GM12878 (cell line): ENCODE measurements around the gene EFHD2. TPM values are rescaled to one million over a fixed set of nuclear protein-coding genes. Genes with fewer than 3 reads are reported as not detected.
A peak's percentile ranks its signal among the peaks of the same experiment; 100 is the strongest.

Experiments
- ATAC-seq: fragments of 200-7000 bp; cut with Tn5 transposase; 3 replicates; pipeline ENCODE4 v1.9.1; 2020; ENCODE audit warnings: mild to moderate bottlenecking, moderate library complexity
- BruUV-seq: library from RNA; stranded (reverse); fragments of 400-500 nt; replicated peaks from 2 replicates; lab custom pipeline; 2021; lab: Mats Ljungman, UMichigan
- CTCF ChIA-PET: fragments of 300-600 bp; sonication (Branson Sonifier 250); formaldehyde crosslinking; extraction: SDS; loops from one replicate; lab custom pipeline; 2021; ENCODE audit warnings: inconsistent platforms; lab: Yijun Ruan, JAX
- POLR2A ChIA-PET: fragments of 350-600 bp; formaldehyde crosslinking; extraction: SDS; loops from one replicate; lab custom pipeline; 2021; ENCODE audit warnings: inconsistent platforms; lab: Charles Lee
- RAD21 ChIA-PET: fragments of 300-600 bp; sonication (Branson Sonifier 250); formaldehyde crosslinking; loops from one replicate; lab custom pipeline; 2023; ENCODE audit warnings: antibody characterized with exemption; ENCODE audit not compliant: unreplicated experiment; lab: Charles Lee
- SMC1A ChIA-PET: fragments of 300-600 bp; sonication (Branson Sonifier 250); formaldehyde crosslinking; loops from one replicate; lab custom pipeline; 2023; ENCODE audit not compliant: unreplicated experiment, uncharacterized antibody; lab: Charles Lee
- DNase-seq: peaks from one replicate; pipeline ENCODE4 v3.0.0-alpha.2; 2011; ENCODE audit warnings: low read depth, low spot score
- FAIRE-seq: peaks from 3 replicates; lab custom pipeline; 2011; peaks lifted over from hg19 to GRCh38; lab: Jason Lieb, UNC
- H2AFZ ChIP-seq: 2 replicates; pipeline ENCODE4 v1.6.0; 2011; ENCODE audit warnings: low read depth, low read length, control low read depth; ENCODE audit not compliant: control insufficient read depth
- H3K27ac ChIP-seq: 2 replicates; pipeline ENCODE4 v1.5.1; 2011; ENCODE audit warnings: control low read depth; ENCODE audit not compliant: control insufficient read depth, insufficient read depth
- H3K27me3 ChIP-seq, 2 experiments: replicated peaks in 1 of 2; 2 replicates each; pipeline versions ENCODE4 v1.6.0 to v1.6.1; 2011; ENCODE audit warnings: low read length in 1 of 2; ENCODE audit not compliant: control insufficient read depth in 2 of 2, insufficient read depth in 2 of 2
- H3K36me3 ChIP-seq, 2 experiments: 2 replicates each; pipeline ENCODE4 v1.5.1; 2011; ENCODE audit warnings: low read length in 1 of 2; ENCODE audit not compliant: control insufficient read depth in 2 of 2, insufficient read depth in 2 of 2
- H3K4me1 ChIP-seq: 2 replicates; pipeline ENCODE4 v1.6.1; 2011; ENCODE audit warnings: mild to moderate bottlenecking, low read length, moderate library complexity, mixed read lengths; ENCODE audit not compliant: control insufficient read depth, insufficient read depth
- H3K4me2 ChIP-seq: 2 replicates; pipeline ENCODE4 v1.6.0; 2011; ENCODE audit warnings: control low read depth; ENCODE audit not compliant: control insufficient read depth, insufficient read depth
- H3K4me3 ChIP-seq: fragments of 200-600 bp; sonication (generic); 2 replicates; pipeline ENCODE4 v1.5.1; 2016
- H3K79me2 ChIP-seq: 2 replicates; pipeline ENCODE4 v1.6.0; 2011; ENCODE audit warnings: low read length; ENCODE audit not compliant: control insufficient read depth, insufficient read depth
- H3K9ac ChIP-seq: 2 replicates; pipeline ENCODE4 v1.8.0; 2011; ENCODE audit warnings: low read length, control low read depth, mixed read lengths; ENCODE audit not compliant: control insufficient read depth, insufficient read depth
- H3K9me3 ChIP-seq: replicated peaks from 3 replicates; pipeline ENCODE4 v1.5.1; 2011; ENCODE audit warnings: mild to moderate bottlenecking, low read length; ENCODE audit not compliant: control insufficient read depth, insufficient read depth
- H4K20me1 ChIP-seq: 2 replicates; pipeline ENCODE4 v1.6.0; 2011; ENCODE audit not compliant: control insufficient read depth, insufficient read depth
- BHLHE40 ChIP-seq, 2 experiments: fragments of 450-650 bp in 1 of 2; IDR thresholded peaks; 2 replicates each; pipeline ENCODE4 v1.6.1; 2011 to 2017; ENCODE audit warnings: low read depth in 2 of 2, borderline replicate concordance in 1 of 2, improper control_type of control experiment in 1 of 2, low read length in 1 of 2, mild to moderate bottlenecking in 1 of 2
- JUNB ChIP-seq: IDR thresholded peaks from 2 replicates; pipeline ENCODE4 v1.6.1; 2016; ENCODE audit warnings: antibody characterized with exemption, mild to moderate bottlenecking
- KDM1A ChIP-seq: fragments of 200-600 bp; sonication (generic); IDR thresholded peaks from 2 replicates; pipeline ENCODE4 v1.6.1; 2016; ENCODE audit warnings: borderline replicate concordance
- KLF5 ChIP-seq: fragments of 450-650 bp; IDR thresholded peaks from 2 replicates; pipeline ENCODE4 v1.6.1; 2014; ENCODE audit warnings: mild to moderate bottlenecking; ENCODE audit not compliant: partially characterized antibody
- NFYA ChIP-seq: IDR thresholded peaks from 2 replicates; pipeline ENCODE4 v1.6.1; 2011; ENCODE audit warnings: low read depth, mild to moderate bottlenecking, low read length, improper control_type of control experiment, borderline replicate concordance
- NR2F1 ChIP-seq: fragments of 450-650 bp; conservative IDR thresholded peaks from 2 replicates; pipeline ENCODE4 v1.6.1; 2017; ENCODE audit warnings: mild to moderate bottlenecking
- TARDBP ChIP-seq: IDR thresholded peaks from 2 replicates; pipeline ENCODE4 v1.6.1; 2016; ENCODE audit warnings: borderline replicate concordance
- YY1 ChIP-seq: IDR thresholded peaks from 2 replicates; pipeline ENCODE4 v1.6.1; 2011; ENCODE audit warnings: low read depth, mild to moderate bottlenecking, low read length
- WGBS: methylation state at CpG from one replicate; pipeline ENCODE4 v1.1.6; 2016; ENCODE audit warnings: low lambda C conversion rate; ENCODE audit not compliant: insufficient replicate concordance, insufficient coverage; ENCODE audit errors: missing lambda C conversion rate; 5-methylcytosine and 5-hydroxymethylcytosine counted together
- in situ Hi-C: fragments of 300-500 bp; cut with MboI; formaldehyde crosslinking; loops from 9 replicates; pipeline ENCODE4 v1.14.3; 2018; ENCODE audit warnings: mixed read lengths
- intact Hi-C: fragments of 100-400 bp; cut with micrococcal nuclease; formaldehyde crosslinking; loops from one replicate; pipeline ENCODE4 v1.14.2; 2022; ENCODE audit not compliant: unreplicated experiment
- polyA plus RNA-seq, 11 experiments: library from polyadenylated mRNA; depleted of rRNA in 4 of 11; unstranded in 6 of 11; stranded (reverse) in 5 of 11; fragments of >200 nt; fragmentation: Nextera tagmentation in 4 of 11; fragmentation: Illumina TruSeq in 1 of 11; extraction: Ambion mirVana in 4 of 11; extraction: Trizol in 1 of 11; gene quantifications; 1 replicate in 1 of 11; 2 replicates in 10 of 11; pipeline versions ENCODE4 v1.2.1 to v1.2.3, GENCODE V29; 2011 to 2016; ENCODE audit warnings: inconsistent platforms in 2 of 11, missing spikeins in 2 of 11, low read depth in 1 of 11
- total RNA-seq, 4 experiments: library from RNA; depleted of rRNA in 3 of 4; stranded (reverse); fragments of >200 nt in 3 of 4; fragmentation: Illumina TruSeq in 1 of 4; extraction: Trizol in 1 of 4; gene quantifications; 2 replicates each; pipeline versions ENCODE4 v1.2.1 to v1.2.3, GENCODE V29; 2013 to 2021
- TF ChIP-seq, protein P1 (sequence below): fragments of 450-650 bp; formaldehyde crosslinking; IDR thresholded peaks from 2 replicates; pipeline ENCODE4 v1.5.0; 2022; ENCODE audit warnings: mild to moderate bottlenecking, missing genetic modification characterization
- TF ChIP-seq, protein P2 (sequence below): IDR thresholded peaks from 2 replicates; pipeline ENCODE4 v1.6.1; 2011; ENCODE audit warnings: borderline replicate concordance, low read depth, mild to moderate bottlenecking, moderate library complexity, mixed read lengths, low read length; ENCODE audit not compliant: insufficient read depth; ENCODE audit errors: extremely low read length
- TF ChIP-seq, protein P3 (sequence below): fragments of 450-650 bp; conservative IDR thresholded peaks from 2 replicates; pipeline ENCODE4 v1.6.1; 2017; ENCODE audit warnings: mild to moderate bottlenecking, moderate library complexity
- TF ChIP-seq, protein P4 (sequence below): fragments of 450-650 bp; IDR thresholded peaks from 2 replicates; pipeline ENCODE4 v1.6.1; 2017; ENCODE audit warnings: low read depth, mild to moderate bottlenecking, moderate library complexity
- TF ChIP-seq, protein P5 (sequence below): fragments of 450-650 bp; IDR thresholded peaks from 2 replicates; pipeline ENCODE4 v1.6.1; 2017; ENCODE audit warnings: mild to moderate bottlenecking

The EFHD2 gene
- total and polyA plus RNA-seq, 10 of the 15 experiments (the other 5 are each of a cell fraction or from before 2014, with no cell fraction given): 4.0 to 114 (median 66.1) TPM

DNA sequence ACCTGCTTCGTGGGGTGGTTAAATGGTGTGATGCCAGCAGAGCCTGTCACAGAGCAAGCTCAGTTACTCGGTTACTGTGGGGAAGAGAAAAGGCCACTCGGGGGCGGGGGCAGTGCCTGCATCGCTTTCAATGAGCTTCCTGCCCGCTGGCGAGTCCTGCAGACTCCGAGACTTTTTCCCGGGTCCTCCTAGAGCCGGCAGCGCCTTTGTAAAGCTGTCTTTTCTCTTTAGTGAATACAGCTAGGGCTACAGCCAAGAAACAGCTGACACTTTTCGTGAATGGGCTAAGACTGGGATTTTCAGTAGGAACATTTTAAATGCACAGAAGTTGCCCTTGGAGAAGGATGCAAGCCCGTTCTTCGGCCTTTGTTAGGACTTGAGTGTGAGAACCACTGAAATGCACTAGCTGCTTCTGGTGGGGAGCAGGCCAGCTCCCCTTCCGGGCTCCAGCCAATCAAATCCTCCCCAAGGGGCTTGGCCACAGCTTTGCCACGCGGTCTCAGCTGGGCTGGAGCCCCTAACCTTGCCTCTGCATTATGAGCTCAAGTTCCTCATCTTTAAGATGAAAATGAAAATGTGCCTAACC lies 23.4 kb upstream of the EFHD2 start:
- Histone ChIP-seq H3K79me2 (no peaks in the 10 kb centered on the region), H4K20me1 (no peaks in the 10 kb centered on the region), H3K9ac (no peak overlapping the region), H3K4me1 (peaks cover 28% of the 10 kb centered on the region), H3K36me3 (no peaks in the 10 kb centered on the region), H3K4me3 (no peak overlapping the region), H3K27ac (no peak overlapping the region), H2AFZ (no peak overlapping the region; the same call in 1 of the 2 replicates), H3K27me3 (no peaks in the 10 kb centered on the region), H3K9me3 (no peaks in the 10 kb centered on the region), H3K4me2 (peak overlapping the region; percentile 19; the same call in 1 of the 2 replicates)
- BruUV-seq: no TSS peak
- ChIA-PET RAD21 (interaction anchor here (0.6 to 1.0 kb wide), 2 partner anchors 11 to 63 kb away, joined by 3 to 4 read pairs; no protein-coding TSS in a partner anchor), POLR2A (interaction anchor here (1.3 kb wide), 1 partner anchor 25 kb away, joined by 4 read pairs; no protein-coding TSS in a partner anchor), SMC1A (interaction anchor here (1.3 to 1.4 kb wide), 2 partner anchors 10 to 63 kb away, joined by 3 to 5 read pairs; no protein-coding TSS in a partner anchor), CTCF (interaction anchor here (0.5 to 0.7 kb wide), 3 partner anchors 63 to 1847 kb away, joined by 3 read pairs; no protein-coding TSS in a partner anchor)
- WGBS: 28% methylated on average over 17 of the region's 17 CpGs
- intact Hi-C loops: no loop called here
- no peak for ATAC-seq
- FAIRE-seq: no peak
- no peak for DNase-seq
- in situ Hi-C loops: no loop called here
- TF ChIP-seq, protein P1, sequence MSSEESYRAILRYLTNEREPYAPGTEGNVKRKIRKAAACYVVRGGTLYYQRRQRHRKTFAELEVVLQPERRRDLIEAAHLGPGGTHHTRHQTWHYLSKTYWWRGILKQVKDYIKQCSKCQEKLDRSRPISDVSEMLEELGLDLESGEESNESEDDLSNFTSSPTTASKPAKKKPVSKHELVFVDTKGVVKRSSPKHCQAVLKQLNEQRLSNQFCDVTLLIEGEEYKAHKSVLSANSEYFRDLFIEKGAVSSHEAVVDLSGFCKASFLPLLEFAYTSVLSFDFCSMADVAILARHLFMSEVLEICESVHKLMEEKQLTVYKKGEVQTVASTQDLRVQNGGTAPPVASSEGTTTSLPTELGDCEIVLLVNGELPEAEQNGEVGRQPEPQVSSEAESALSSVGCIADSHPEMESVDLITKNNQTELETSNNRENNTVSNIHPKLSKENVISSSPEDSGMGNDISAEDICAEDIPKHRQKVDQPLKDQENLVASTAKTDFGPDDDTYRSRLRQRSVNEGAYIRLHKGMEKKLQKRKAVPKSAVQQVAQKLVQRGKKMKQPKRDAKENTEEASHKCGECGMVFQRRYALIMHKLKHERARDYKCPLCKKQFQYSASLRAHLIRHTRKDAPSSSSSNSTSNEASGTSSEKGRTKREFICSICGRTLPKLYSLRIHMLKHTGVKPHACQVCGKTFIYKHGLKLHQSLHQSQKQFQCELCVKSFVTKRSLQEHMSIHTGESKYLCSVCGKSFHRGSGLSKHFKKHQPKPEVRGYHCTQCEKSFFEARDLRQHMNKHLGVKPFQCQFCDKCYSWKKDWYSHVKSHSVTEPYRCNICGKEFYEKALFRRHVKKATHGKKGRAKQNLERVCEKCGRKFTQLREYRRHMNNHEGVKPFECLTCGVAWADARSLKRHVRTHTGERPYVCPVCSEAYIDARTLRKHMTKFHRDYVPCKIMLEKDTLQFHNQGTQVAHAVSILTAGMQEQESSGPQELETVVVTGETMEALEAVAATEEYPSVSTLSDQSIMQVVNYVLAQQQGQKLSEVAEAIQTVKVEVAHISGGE (CRISPR knock-in tag): no peak
- TF ChIP-seq KLF5: no peak
- no peak for TF ChIP-seq NR2F1
- TF ChIP-seq, protein P2, sequence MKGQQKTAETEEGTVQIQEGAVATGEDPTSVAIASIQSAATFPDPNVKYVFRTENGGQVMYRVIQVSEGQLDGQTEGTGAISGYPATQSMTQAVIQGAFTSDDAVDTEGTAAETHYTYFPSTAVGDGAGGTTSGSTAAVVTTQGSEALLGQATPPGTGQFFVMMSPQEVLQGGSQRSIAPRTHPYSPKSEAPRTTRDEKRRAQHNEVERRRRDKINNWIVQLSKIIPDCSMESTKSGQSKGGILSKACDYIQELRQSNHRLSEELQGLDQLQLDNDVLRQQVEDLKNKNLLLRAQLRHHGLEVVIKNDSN: no peak
- TF ChIP-seq JUNB: no peak
- TF ChIP-seq NFYA: no peak
- TF ChIP-seq, protein P3, sequence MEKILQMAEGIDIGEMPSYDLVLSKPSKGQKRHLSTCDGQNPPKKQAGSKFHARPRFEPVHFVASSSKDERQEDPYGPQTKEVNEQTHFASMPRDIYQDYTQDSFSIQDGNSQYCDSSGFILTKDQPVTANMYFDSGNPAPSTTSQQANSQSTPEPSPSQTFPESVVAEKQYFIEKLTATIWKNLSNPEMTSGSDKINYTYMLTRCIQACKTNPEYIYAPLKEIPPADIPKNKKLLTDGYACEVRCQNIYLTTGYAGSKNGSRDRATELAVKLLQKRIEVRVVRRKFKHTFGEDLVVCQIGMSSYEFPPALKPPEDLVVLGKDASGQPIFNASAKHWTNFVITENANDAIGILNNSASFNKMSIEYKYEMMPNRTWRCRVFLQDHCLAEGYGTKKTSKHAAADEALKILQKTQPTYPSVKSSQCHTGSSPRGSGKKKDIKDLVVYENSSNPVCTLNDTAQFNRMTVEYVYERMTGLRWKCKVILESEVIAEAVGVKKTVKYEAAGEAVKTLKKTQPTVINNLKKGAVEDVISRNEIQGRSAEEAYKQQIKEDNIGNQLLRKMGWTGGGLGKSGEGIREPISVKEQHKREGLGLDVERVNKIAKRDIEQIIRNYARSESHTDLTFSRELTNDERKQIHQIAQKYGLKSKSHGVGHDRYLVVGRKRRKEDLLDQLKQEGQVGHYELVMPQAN: no peak
- TF ChIP-seq, protein P4, sequence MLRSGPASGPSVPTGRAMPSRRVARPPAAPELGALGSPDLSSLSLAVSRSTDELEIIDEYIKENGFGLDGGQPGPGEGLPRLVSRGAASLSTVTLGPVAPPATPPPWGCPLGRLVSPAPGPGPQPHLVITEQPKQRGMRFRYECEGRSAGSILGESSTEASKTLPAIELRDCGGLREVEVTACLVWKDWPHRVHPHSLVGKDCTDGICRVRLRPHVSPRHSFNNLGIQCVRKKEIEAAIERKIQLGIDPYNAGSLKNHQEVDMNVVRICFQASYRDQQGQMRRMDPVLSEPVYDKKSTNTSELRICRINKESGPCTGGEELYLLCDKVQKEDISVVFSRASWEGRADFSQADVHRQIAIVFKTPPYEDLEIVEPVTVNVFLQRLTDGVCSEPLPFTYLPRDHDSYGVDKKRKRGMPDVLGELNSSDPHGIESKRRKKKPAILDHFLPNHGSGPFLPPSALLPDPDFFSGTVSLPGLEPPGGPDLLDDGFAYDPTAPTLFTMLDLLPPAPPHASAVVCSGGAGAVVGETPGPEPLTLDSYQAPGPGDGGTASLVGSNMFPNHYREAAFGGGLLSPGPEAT: no peak
- no peak for TF ChIP-seq KDM1A
- TF ChIP-seq BHLHE40 (IDR thresholded peaks at IDR 0.05; ENCODE audit: borderline replicate concordance in 1 of 2, low read depth in 2 of 2, low read length in 1 of 2): no peak
- TF ChIP-seq, protein P5, sequence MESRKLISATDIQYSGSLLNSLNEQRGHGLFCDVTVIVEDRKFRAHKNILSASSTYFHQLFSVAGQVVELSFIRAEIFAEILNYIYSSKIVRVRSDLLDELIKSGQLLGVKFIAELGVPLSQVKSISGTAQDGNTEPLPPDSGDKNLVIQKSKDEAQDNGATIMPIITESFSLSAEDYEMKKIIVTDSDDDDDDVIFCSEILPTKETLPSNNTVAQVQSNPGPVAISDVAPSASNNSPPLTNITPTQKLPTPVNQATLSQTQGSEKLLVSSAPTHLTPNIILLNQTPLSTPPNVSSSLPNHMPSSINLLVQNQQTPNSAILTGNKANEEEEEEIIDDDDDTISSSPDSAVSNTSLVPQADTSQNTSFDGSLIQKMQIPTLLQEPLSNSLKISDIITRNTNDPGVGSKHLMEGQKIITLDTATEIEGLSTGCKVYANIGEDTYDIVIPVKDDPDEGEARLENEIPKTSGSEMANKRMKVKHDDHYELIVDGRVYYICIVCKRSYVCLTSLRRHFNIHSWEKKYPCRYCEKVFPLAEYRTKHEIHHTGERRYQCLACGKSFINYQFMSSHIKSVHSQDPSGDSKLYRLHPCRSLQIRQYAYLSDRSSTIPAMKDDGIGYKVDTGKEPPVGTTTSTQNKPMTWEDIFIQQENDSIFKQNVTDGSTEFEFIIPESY: no peak
- TF ChIP-seq YY1: no peak
- no peak for TF ChIP-seq TARDBP
